HepG2 (cell line): ENCODE measurements around the gene ZNF189. TPM values are rescaled to one million over a fixed set of nuclear protein-coding genes. Genes with fewer than 3 reads are reported as not detected.

Experiments used
- ARID5B ChIP-seq: IDR thresholded peaks from 2 replicates; pipeline ENCODE4 v1.4.0; 2020; ENCODE audit warnings: mild to moderate bottlenecking, missing genetic modification reagents
- BCL6 ChIP-seq: IDR thresholded peaks from 2 replicates; pipeline ENCODE4 v1.6.1; 2016; ENCODE audit warnings: missing genetic modification reagents, missing compliant biosample characterization
- DR1 ChIP-seq: sonication (generic); formaldehyde crosslinking; IDR thresholded peaks from 2 replicates; pipeline ENCODE4 v1.8.0; 2021; ENCODE audit warnings: mild to moderate bottlenecking, missing genetic modification reagents, inconsistent platforms
- FOXC1 ChIP-seq: sonication (generic); formaldehyde crosslinking; IDR thresholded peaks from 2 replicates; pipeline ENCODE4 v1.8.0; 2022; ENCODE audit warnings: mild to moderate bottlenecking, missing genetic modification reagents, borderline replicate concordance
- FOXP4 ChIP-seq: sonication (generic); formaldehyde crosslinking; IDR thresholded peaks from 2 replicates; pipeline ENCODE4 v1.4.0; 2020; ENCODE audit warnings: missing genetic modification reagents
- HIVEP1 ChIP-seq: sonication (generic); formaldehyde crosslinking; IDR thresholded peaks from 2 replicates; pipeline ENCODE4 v1.4.0; 2020; ENCODE audit warnings: mild to moderate bottlenecking, missing genetic modification reagents
- KAT7 ChIP-seq: IDR thresholded peaks from 2 replicates; pipeline ENCODE4 v1.6.1; 2018; ENCODE audit warnings: borderline replicate concordance, missing compliant biosample characterization
- NCOA2 ChIP-seq: sonication (generic); formaldehyde crosslinking; IDR thresholded peaks from 2 replicates; pipeline ENCODE4 v1.8.0; 2022; ENCODE audit warnings: inconsistent platforms
- NFIC ChIP-seq: IDR thresholded peaks from 2 replicates; pipeline ENCODE4 v1.6.1; 2012; ENCODE audit warnings: mild to moderate bottlenecking, low read length, inconsistent platforms
- NR2F1 ChIP-seq, 2 experiments: fragments of 450-650 bp in 1 of 2; formaldehyde crosslinking in 1 of 2; IDR thresholded peaks; 2 replicates each; pipeline versions ENCODE4 v1.5.0 to v1.6.1; 2016 to 2020; ENCODE audit warnings: mild to moderate bottlenecking in 1 of 2, missing compliant biosample characterization in 1 of 2, missing genetic modification reagents in 1 of 2, moderate library complexity in 1 of 2
- PAWR ChIP-seq: sonication (generic); formaldehyde crosslinking; IDR thresholded peaks from 2 replicates; pipeline ENCODE4 v1.4.0; 2020; ENCODE audit warnings: missing genetic modification reagents, mild to moderate bottlenecking, borderline replicate concordance
- RBFOX2 ChIP-seq: fragments of 200-400 bp; formaldehyde crosslinking; IDR thresholded peaks from 2 replicates; pipeline ENCODE4 v1.6.1; 2017; ENCODE audit warnings: low read depth, mild to moderate bottlenecking, low read length
- SKIL ChIP-seq: sonication (generic); formaldehyde crosslinking; IDR thresholded peaks from 2 replicates; pipeline ENCODE4 v1.8.0; 2022; ENCODE audit warnings: missing genetic modification reagents, mild to moderate bottlenecking, moderate library complexity, borderline replicate concordance
- TBX2 ChIP-seq: sonication (generic); formaldehyde crosslinking; IDR thresholded peaks from 2 replicates; pipeline ENCODE4 v1.5.0; 2020; ENCODE audit warnings: missing genetic modification reagents, mild to moderate bottlenecking, borderline replicate concordance
- ZBTB33 ChIP-seq: sonication (generic); formaldehyde crosslinking; IDR thresholded peaks from 2 replicates; pipeline ENCODE4 v1.4.0; 2020; ENCODE audit warnings: missing genetic modification reagents
- ZNF724P ChIP-seq: sonication (generic); formaldehyde crosslinking; IDR thresholded peaks from 2 replicates; pipeline ENCODE4 v1.8.0; 2022; ENCODE audit warnings: missing genetic modification reagents, borderline replicate concordance
- ZXDC ChIP-seq: sonication (generic); formaldehyde crosslinking; IDR thresholded peaks from 2 replicates; pipeline ENCODE4 v1.5.0; 2020; ENCODE audit warnings: mild to moderate bottlenecking, missing genetic modification reagents
- polyA plus RNA-seq, 8 experiments: library from polyadenylated mRNA; depleted of rRNA in 3 of 8; stranded (reverse) in 7 of 8; unstranded in 1 of 8; fragments of >200 nt; fragmentation: Illumina TruSeq in 4 of 8; extraction: Trizol in 4 of 8; gene quantifications; 2 replicates each; pipeline versions ENCODE4 v1.2.1 to v1.2.3, GENCODE V29; 2011 to 2016; ENCODE audit warnings: low read depth in 4 of 8, missing spikeins in 1 of 8, mixed read lengths in 1 of 8; ENCODE audit not compliant: insufficient read depth in 1 of 8
- total RNA-seq, 5 experiments: library from RNA; depleted of rRNA; stranded (reverse); fragments of >200 nt; fragmentation: Illumina TruSeq; extraction: Trizol; gene quantifications; 2 replicates each; pipeline ENCODE4 v1.2.3, GENCODE V29; 2016; ENCODE audit warnings: low read depth in 1 of 5

Gene ZNF189
- total and polyA plus RNA-seq, 2 of the 13 experiments (the other 11 are each of a cell fraction or from before 2014, with no cell fraction given): 8.4 to 50.0 TPM

- TF ChIP-seq SKIL (CRISPR knock-in tag) (no peak), NR2F1 (CRISPR knock-in tag; IDR thresholded peaks at IDR 0.05) (peak in 1 of 2 experiments; percentile 14; a peak in 1 of 4 replicates), HIVEP1 (CRISPR knock-in tag) (no peak), NFIC (peak; percentile 70; the same call in 1 of the 2 replicates), NCOA2 (peak; percentile 55; the same call in 1 of the 2 replicates), ZBTB33 (CRISPR knock-in tag) (peak; percentile 61), ARID5B (peak; percentile 66), ZXDC (CRISPR knock-in tag) (no peak), PAWR (CRISPR knock-in tag) (no peak), BCL6 (CRISPR knock-in tag) (0 out of 2 replicates have a peak, but pooled peaks have one; percentile 16), TBX2 (no peak), ZNF724P (CRISPR knock-in tag) (no peak), FOXP4 (CRISPR knock-in tag) (peak; percentile 69), FOXC1 (CRISPR knock-in tag) (no peak), KAT7 (CRISPR knock-in tag) (no peak), DR1 (no peak), RBFOX2 (no peak)
Observed at GRCh38 chr9:101388507-101388993, 10.1 kb upstream of the ZNF189 start (continued).
